CD4-positive, alpha-beta T cell (primary cell): ENCODE measurements around the gene ACYP2. TPM values are rescaled to one million over a fixed set of nuclear protein-coding genes. Genes with fewer than 3 reads are reported as not detected.

Experiments
- ATAC-seq: fragments of 200-7000 bp; cut with Tn5 transposase; one replicate; pipeline ENCODE4 v1.10.0; 2022; ENCODE audit warnings: mild to moderate bottlenecking; ENCODE audit not compliant: poor library complexity
- CTCF ChIA-PET: fragments of 350-600 bp; sonication (Branson Sonifier 250); formaldehyde crosslinking; loops from one replicate; lab custom pipeline; 2021; ENCODE audit warnings: antibody characterized with exemption, inconsistent platforms; lab: Charles Lee
- POLR2A ChIA-PET: fragments of 350-600 bp; sonication (Branson Sonifier 250); formaldehyde crosslinking; loops from one replicate; lab custom pipeline; 2021; ENCODE audit warnings: antibody characterized with exemption, inconsistent platforms; lab: Charles Lee
- DNase-seq, 14 experiments: peaks; one replicate each; pipeline ENCODE4 v3.0.0-alpha.2; 2013 to 2020; ENCODE audit warnings: mixed read lengths in 2 of 14
- H3K27ac ChIP-seq, 2 donors: one replicate each; pipeline versions ENCODE4 v1.5.1 to v1.7.0; 2013; ENCODE audit warnings: low read length in 2 of 2, low read depth in 1 of 2, mild to moderate bottlenecking in 1 of 2
- H3K27me3 ChIP-seq, 2 experiments: 1 replicate in 1 of 2; 2 replicates in 1 of 2; pipeline versions ENCODE4 v1.6.1 to v1.7.0; 2013; ENCODE audit warnings: low read length in 2 of 2, control low read depth in 1 of 2, mild to moderate bottlenecking in 1 of 2, moderate library complexity in 1 of 2; ENCODE audit not compliant: insufficient read depth in 2 of 2, control insufficient read depth in 1 of 2
- H3K36me3 ChIP-seq: one replicate; pipeline ENCODE4 v1.6.1; 2013; ENCODE audit warnings: low read length, control low read depth; ENCODE audit not compliant: insufficient read depth
- H3K4me1 ChIP-seq: one replicate; pipeline ENCODE4 v1.6.1; 2013; ENCODE audit warnings: low read length, control low read depth; ENCODE audit not compliant: insufficient read depth
- H3K4me3 ChIP-seq: one replicate; pipeline ENCODE4 v1.5.1; 2013; ENCODE audit warnings: mild to moderate bottlenecking, low read length, moderate library complexity
- H3K9me3 ChIP-seq, 2 experiments: 1 replicate in 1 of 2; 2 replicates in 1 of 2; pipeline versions ENCODE4 v1.6.1 to v1.7.0; 2013; ENCODE audit warnings: low read length in 2 of 2, mild to moderate bottlenecking in 2 of 2, control low read depth in 1 of 2, moderate library complexity in 1 of 2; ENCODE audit not compliant: control insufficient read depth in 1 of 2, insufficient read depth in 1 of 2
- H3K27ac Mint-ChIP-seq: one replicate; pipeline ENCODE4 v1.8.0; 2020; ENCODE audit warnings: mixed read lengths
- H3K27me3 Mint-ChIP-seq: one replicate; pipeline ENCODE4 v1.8.0; 2021; ENCODE audit warnings: mixed read lengths
- H3K36me3 Mint-ChIP-seq: one replicate; pipeline ENCODE4 v1.8.0; 2021; ENCODE audit warnings: low read depth, mixed read lengths
- H3K4me1 Mint-ChIP-seq: one replicate; pipeline ENCODE4 v1.8.0; 2021; ENCODE audit warnings: low read depth, mixed read lengths
- H3K4me3 Mint-ChIP-seq: one replicate; pipeline ENCODE4 v1.8.0; 2020; ENCODE audit warnings: mild to moderate bottlenecking, mixed read lengths
- H3K9me3 Mint-ChIP-seq: one replicate; pipeline ENCODE4 v1.8.0; 2020; ENCODE audit warnings: mixed read lengths
- intact Hi-C, 2 experiments: fragments of 100-400 bp; cut with DNase I in 1 of 2; cut with micrococcal nuclease in 1 of 2; formaldehyde crosslinking; loops; one replicate each; pipeline versions ENCODE4 v1.15.1 to v1.9.0; 2023 to 2025; cut with DNase I, micrococcal nuclease
- total RNA-seq, 174 experiments: library from RNA in 2 of 174; stranded (reverse) in 2 of 174; gene quantifications; one replicate each; pipeline ENCODE4 v1.2.3 and lab custom pipeline; 2021 to 2026
- TF ChIP-seq, protein P1 (sequence below): fragments of 200-600 bp; IDR thresholded peaks from one replicate; pipeline ENCODE4 v1.8.0; 2022; ENCODE audit warnings: antibody characterized with exemption, mild to moderate bottlenecking

The ACYP2 gene
- total RNA-seq, 2 experiments from 2014 or later, result 9.3 to 10.9 TPM

DNA sequence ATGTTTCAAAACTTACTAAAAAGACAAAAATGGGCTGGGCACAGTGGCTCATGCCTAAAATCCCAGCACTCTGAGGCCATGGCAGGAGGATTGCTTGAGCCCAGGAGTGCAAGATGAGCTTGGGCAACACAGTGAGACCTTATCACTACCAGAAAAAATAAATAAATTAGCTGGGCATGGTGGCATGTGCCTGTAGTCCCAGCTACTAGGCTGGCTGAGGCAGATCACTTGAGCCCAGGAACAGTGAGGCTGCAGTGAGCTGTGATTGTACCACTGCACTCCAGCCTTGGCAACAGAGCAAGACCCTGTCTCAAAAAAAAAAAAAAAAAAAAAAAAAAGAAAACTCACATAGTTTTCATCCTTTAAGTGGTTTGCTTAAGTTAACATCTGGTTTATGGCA is 134.2 kb downstream of the ACYP2 start:
- Histone ChIP-seq H3K4me3 (no peak overlapping the region), H3K36me3 (no peaks in the 10 kb centered on the region), H3K27ac (no peak overlapping the region), H3K4me1 (no peaks in the 10 kb centered on the region), H3K27me3 (no peaks in the 10 kb centered on the region), H3K9me3 (no peaks in the 10 kb centered on the region)
- H3K36me3 Mint-ChIP-seq, result peaks cover 23% of the 10 kb centered on the region
- CTCF ChIA-PET, result no interaction called here
- no peaks in the 10 kb centered on the region for H3K27me3 Mint-ChIP-seq
- no peak overlapping the region for H3K27ac Mint-ChIP-seq
- H3K4me1 Mint-ChIP-seq, result no peaks in the 10 kb centered on the region
- ATAC-seq (no peak), DNase-seq (no peak)
- H3K9me3 Mint-ChIP-seq, result no peaks in the 10 kb centered on the region
- POLR2A ChIA-PET, result no interaction called here
- no peak overlapping the region for H3K4me3 Mint-ChIP-seq
- intact Hi-C loops, result no loop called here
- TF ChIP-seq, protein P1, sequence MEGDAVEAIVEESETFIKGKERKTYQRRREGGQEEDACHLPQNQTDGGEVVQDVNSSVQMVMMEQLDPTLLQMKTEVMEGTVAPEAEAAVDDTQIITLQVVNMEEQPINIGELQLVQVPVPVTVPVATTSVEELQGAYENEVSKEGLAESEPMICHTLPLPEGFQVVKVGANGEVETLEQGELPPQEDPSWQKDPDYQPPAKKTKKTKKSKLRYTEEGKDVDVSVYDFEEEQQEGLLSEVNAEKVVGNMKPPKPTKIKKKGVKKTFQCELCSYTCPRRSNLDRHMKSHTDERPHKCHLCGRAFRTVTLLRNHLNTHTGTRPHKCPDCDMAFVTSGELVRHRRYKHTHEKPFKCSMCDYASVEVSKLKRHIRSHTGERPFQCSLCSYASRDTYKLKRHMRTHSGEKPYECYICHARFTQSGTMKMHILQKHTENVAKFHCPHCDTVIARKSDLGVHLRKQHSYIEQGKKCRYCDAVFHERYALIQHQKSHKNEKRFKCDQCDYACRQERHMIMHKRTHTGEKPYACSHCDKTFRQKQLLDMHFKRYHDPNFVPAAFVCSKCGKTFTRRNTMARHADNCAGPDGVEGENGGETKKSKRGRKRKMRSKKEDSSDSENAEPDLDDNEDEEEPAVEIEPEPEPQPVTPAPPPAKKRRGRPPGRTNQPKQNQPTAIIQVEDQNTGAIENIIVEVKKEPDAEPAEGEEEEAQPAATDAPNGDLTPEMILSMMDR, result no peak

DNA sequence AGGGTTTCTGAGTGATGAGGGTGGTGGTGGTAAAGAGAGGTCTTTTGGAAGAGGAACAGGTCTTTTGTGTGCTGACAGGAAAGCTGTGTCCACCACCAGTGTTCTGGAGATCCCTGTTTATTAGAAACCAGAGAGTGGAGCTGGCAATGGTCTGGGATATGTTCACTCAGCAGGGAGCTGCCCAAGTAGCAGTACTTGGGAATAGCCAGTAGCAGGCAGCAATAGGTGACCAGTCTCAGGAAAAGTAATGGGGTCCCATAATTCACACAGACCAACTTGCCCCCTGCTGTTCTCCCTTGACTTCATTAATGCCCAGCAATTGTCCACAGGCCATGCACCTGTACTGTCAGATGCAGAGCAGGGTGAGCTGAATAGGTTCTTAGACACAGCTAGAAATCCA is 138.8 kb downstream of the ACYP2 start:
- POLR2A ChIA-PET, result no interaction called here
- Mint-ChIP-seq H3K4me3 (no peak overlapping the region), H3K27me3 (no peaks in the 10 kb centered on the region), H3K4me1 (no peaks in the 10 kb centered on the region), H3K9me3 (no peaks in the 10 kb centered on the region), H3K36me3 (peaks cover 23% of the 10 kb centered on the region), H3K27ac (no peak overlapping the region)
- H3K4me1 ChIP-seq, result no peaks in the 10 kb centered on the region
- H3K9me3 ChIP-seq, result peaks cover 0 to 15% of the 10 kb centered on the region in 2 experiments
- ATAC-seq (no peak), DNase-seq (no peak)
- no peak overlapping the region for H3K27ac ChIP-seq
- CTCF ChIA-PET, result no interaction called here
- H3K36me3 ChIP-seq, result no peaks in the 10 kb centered on the region
- no peaks in the 10 kb centered on the region for H3K27me3 ChIP-seq
- TF ChIP-seq, protein P1, result no peak
- intact Hi-C loops, result no loop called here
- H3K4me3 ChIP-seq, result no peak overlapping the region

DNA sequence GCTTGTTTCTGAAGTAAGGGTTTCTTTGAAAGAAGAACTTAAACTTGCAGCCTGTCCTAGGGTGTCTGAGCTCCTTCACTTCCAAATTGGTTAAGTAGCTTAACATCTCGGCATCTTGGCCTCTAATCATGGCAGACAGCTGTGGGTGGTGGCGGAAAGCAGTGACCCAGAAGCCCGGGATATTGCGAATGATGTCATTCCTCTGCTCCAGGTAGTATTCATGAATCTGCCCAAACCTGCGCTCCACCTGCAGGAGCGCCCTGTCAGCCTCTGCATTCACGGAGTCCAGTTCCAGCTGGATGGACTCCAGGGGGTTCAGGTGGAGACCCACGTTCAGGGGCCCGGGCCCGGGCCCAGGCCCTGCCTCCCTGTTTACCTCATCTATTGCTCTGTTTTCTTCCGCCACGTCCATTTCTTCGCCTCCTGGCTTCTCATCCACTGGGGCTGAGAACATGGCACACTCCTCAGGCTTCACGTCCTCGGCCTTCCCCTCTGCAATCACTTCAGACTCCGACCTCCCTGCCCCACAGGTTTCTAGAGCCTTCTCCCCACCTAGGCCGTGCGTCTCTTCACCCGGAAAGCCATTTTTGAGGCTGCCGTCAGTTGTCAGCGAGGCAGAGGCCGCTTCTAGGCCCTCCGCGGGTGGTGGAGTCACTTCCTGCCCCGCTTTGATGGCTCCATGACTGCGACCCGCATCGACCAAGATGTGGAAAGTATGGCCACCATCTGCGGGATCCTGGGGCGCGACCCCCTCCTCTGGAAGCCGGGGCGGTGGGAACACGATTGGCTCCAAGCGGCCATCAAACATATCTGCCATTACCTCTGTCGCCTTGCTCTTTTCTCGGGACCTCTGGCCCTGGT is 140.0 kb downstream of the ACYP2 start:
- ChIA-PET CTCF (no interaction called here), POLR2A (no interaction called here)
- no peak overlapping the region for H3K4me3 Mint-ChIP-seq
- Histone ChIP-seq H3K4me3 (no peak overlapping the region), H3K27ac (no peak overlapping the region), H3K27me3 (no peaks in the 10 kb centered on the region), H3K4me1 (no peaks in the 10 kb centered on the region), H3K36me3 (no peaks in the 10 kb centered on the region), H3K9me3 (peaks cover 0 to 15% of the 10 kb centered on the region in 2 experiments)
- H3K4me1 Mint-ChIP-seq, result no peaks in the 10 kb centered on the region
- intact Hi-C loops, result no loop called here
- H3K27ac Mint-ChIP-seq, result no peak overlapping the region
- ATAC-seq (no peak), DNase-seq (no peak)
- peaks cover 23% of the 10 kb centered on the region for H3K36me3 Mint-ChIP-seq
- no peaks in the 10 kb centered on the region for H3K9me3 Mint-ChIP-seq
- no peaks in the 10 kb centered on the region for H3K27me3 Mint-ChIP-seq
- TF ChIP-seq, protein P1, result no peak
